OCI-LY3 (cell line): ENCODE measurements around the gene ZPR1.

Experiments used
- H2AFZ ChIP-seq: fragments of 200-600, 300-600 bp; shearing (Covaris generic); 2 replicates; pipeline ENCODE4 v1.6.0; 2014; ENCODE audit warnings: antibody characterized with exemption, low read depth, low read length
- H3K27ac ChIP-seq: fragments of 200-600, 300-600 bp; sonication (generic); 2 replicates; pipeline ENCODE4 v1.5.1; 2014; ENCODE audit warnings: mild to moderate bottlenecking, low read length, moderate library complexity, mixed read lengths
- H3K27me3 ChIP-seq: fragments of 200-600, 300-600 bp; sonication (generic); 2 replicates; pipeline ENCODE4 v1.6.1; 2014; ENCODE audit warnings: low read depth, low read length, mixed read lengths
- H3K36me3 ChIP-seq: fragments of 200-600, 300-600 bp; sonication (generic); replicated peaks from 2 replicates; pipeline ENCODE3; 2014; ENCODE audit warnings: low read depth, low read length, mixed read lengths
- H3K4me1 ChIP-seq: fragments of 300-600, 200-600 bp; sonication (generic); 2 replicates; pipeline ENCODE4 v1.6.1; 2014; ENCODE audit warnings: low read length, mixed read lengths
- H3K4me2 ChIP-seq: fragments of 200-600, 300-600 bp; sonication (generic); 2 replicates; pipeline ENCODE4 v1.6.1; 2014; ENCODE audit warnings: low read length, mixed read lengths
- H3K4me3 ChIP-seq: fragments of 300-600, 200-600 bp; sonication (generic); 2 replicates; pipeline ENCODE4 v1.5.1; 2014; ENCODE audit warnings: antibody characterized with exemption, mild to moderate bottlenecking, low read length, moderate library complexity
- H3K79me2 ChIP-seq: fragments of 300-600, 200-600 bp; shearing (Covaris generic); 2 replicates; pipeline ENCODE4 v1.6.1; 2014; ENCODE audit warnings: mild to moderate bottlenecking, low read length, mixed read lengths
- H3K9ac ChIP-seq: fragments of 300-600, 200-600 bp; shearing (Covaris generic); 2 replicates; pipeline ENCODE4 v1.6.0; 2014; ENCODE audit warnings: mild to moderate bottlenecking, low read length, moderate library complexity
- H3K9me3 ChIP-seq: fragments of 200-600, 300-600 bp; shearing (Covaris generic); 2 replicates; pipeline ENCODE4 v1.6.1; 2014; ENCODE audit warnings: low read length, mixed read lengths; ENCODE audit not compliant: insufficient read depth
- H4K20me1 ChIP-seq: fragments of 200-600, 300-600 bp; sonication (generic); 2 replicates; pipeline ENCODE4 v1.6.1; 2016; ENCODE audit warnings: low read length, mixed read lengths; ENCODE audit not compliant: insufficient read depth
- CTCF ChIP-seq: fragments of 200-600, 300-600 bp; sonication (generic); IDR thresholded peaks from 2 replicates; pipeline ENCODE4 v1.5.1; 2014; ENCODE audit warnings: antibody characterized with exemption, low read length, low read depth
- EZH2phosphoT487 ChIP-seq: fragments of 200-600 bp; shearing (Covaris generic); IDR thresholded peaks from 2 replicates; pipeline ENCODE4 v1.6.1; 2018; ENCODE audit warnings: antibody characterized with exemption, mixed run types, low read depth

Gene ZPR1

GRCh38 chr11:116727990-116728389 lies 59.8 kb downstream of the ZPR1 start:
- Histone ChIP-seq H3K27ac (no peak overlapping the region), H2AFZ (no peak overlapping the region), H3K27me3 (peaks cover 5% of the 10 kb centered on the region; the same call in 1 of the 2 replicates), H3K4me2 (no peak overlapping the region), H3K36me3 (no peaks in the 10 kb centered on the region), H3K79me2 (no peaks in the 10 kb centered on the region), H4K20me1 (no peaks in the 10 kb centered on the region), H3K4me1 (peaks cover 4% of the 10 kb centered on the region), H3K9ac (no peak overlapping the region), H3K9me3 (no peaks in the 10 kb centered on the region), H3K4me3 (no peak overlapping the region)
- TF ChIP-seq EZH2phosphoT487, result no peak

- TF ChIP-seq CTCF (no peak), EZH2phosphoT487 (no peak)
Observed at GRCh38 chr11:116725434-116726221, 62.2 kb downstream of the ZPR1 start.

GRCh38 chr11:116724813-116725212 lies 63.0 kb downstream of the ZPR1 start:
- no peak for TF ChIP-seq CTCF
- no peak for TF ChIP-seq EZH2phosphoT487
- H3K4me3 ChIP-seq, result no peak overlapping the region
- H3K27ac ChIP-seq, result no peak overlapping the region
- H3K9ac ChIP-seq, result no peak overlapping the region
- no peak overlapping the region for H2AFZ ChIP-seq
- no peak overlapping the region for H3K4me2 ChIP-seq
- no peaks in the 10 kb centered on the region for H3K9me3 ChIP-seq
- H4K20me1 ChIP-seq, result no peaks in the 10 kb centered on the region
- H3K36me3 ChIP-seq, result no peaks in the 10 kb centered on the region
- no peaks in the 10 kb centered on the region for H3K79me2 ChIP-seq
- no peaks in the 10 kb centered on the region for H3K4me1 ChIP-seq
- H3K27me3 ChIP-seq, result peaks cover 6% of the 10 kb centered on the region; the same call in 1 of the 2 replicates

More at GRCh38 chr11:116725434-116726221, 62.2 kb downstream of the ZPR1 start:
- H3K27ac ChIP-seq, result no peak overlapping the region
- H3K4me1 ChIP-seq, result no peaks in the 10 kb centered on the region
- no peaks in the 10 kb centered on the region for H3K79me2 ChIP-seq
- no peak overlapping the region for H3K4me2 ChIP-seq
- no peak overlapping the region for H3K4me3 ChIP-seq
- no peak overlapping the region for H3K9ac ChIP-seq
- H4K20me1 ChIP-seq, result no peaks in the 10 kb centered on the region
- no peaks in the 10 kb centered on the region for H3K9me3 ChIP-seq
- H3K36me3 ChIP-seq, result no peaks in the 10 kb centered on the region
- H2AFZ ChIP-seq, result no peak overlapping the region
- H3K27me3 ChIP-seq, result peaks cover 6% of the 10 kb centered on the region; the same call in 1 of the 2 replicates
